ENCODE data around the gene FGF14.

The FGF14 gene

GRCh38 chr13:102361113-102361512 lies 40.7 kb downstream of the FGF14 start:
- no peak for DNase-seq

- no peak for DNase-seq
Observed at GRCh38 chr13:102359264-102359663, 42.6 kb downstream of the FGF14 start.

GRCh38 chr13:102355251-102355650 lies 46.6 kb downstream of the FGF14 start:
- no peak for DNase-seq

- DNase-seq, result no peak
Observed at GRCh38 chr13:102354011-102354410, 47.8 kb downstream of the FGF14 start.

GRCh38 chr13:102351521-102351920 lies 50.3 kb downstream of the FGF14 start:
- no peak for DNase-seq

- no peak for DNase-seq
Observed at GRCh38 chr13:102347490-102347889, 54.4 kb downstream of the FGF14 start.

GRCh38 chr13:102346769-102347168 lies 55.1 kb downstream of the FGF14 start:
- DNase-seq, result no peak

GRCh38 chr13:102344410-102344809 lies 57.4 kb downstream of the FGF14 start:
- no peak for DNase-seq

- peak; percentile 99 for DNase-seq
Observed at GRCh38 chr13:102333320-102334198, 68.3 kb downstream of the FGF14 start.

GRCh38 chr13:102328909-102329308 lies 72.9 kb downstream of the FGF14 start:
- DNase-seq, result no peak

- DNase-seq, result no peak
Observed at GRCh38 chr13:102327119-102327617, 74.7 kb downstream of the FGF14 start.

GRCh38 chr13:102326381-102327118 lies 75.3 kb downstream of the FGF14 start:
- DNase-seq, result no peak

GRCh38 chr13:102325321-102325720 lies 76.5 kb downstream of the FGF14 start:
- no peak for DNase-seq

GRCh38 chr13:102323505-102323904 lies 78.3 kb downstream of the FGF14 start:
- DNase-seq, result no peak

- DNase-seq, result no peak
Observed at GRCh38 chr13:102323012-102323411, 78.8 kb downstream of the FGF14 start.

GRCh38 chr13:102322211-102322610 lies 79.6 kb downstream of the FGF14 start:
- DNase-seq, result no peak

GRCh38 chr13:102318233-102318632 lies 83.6 kb downstream of the FGF14 start:
- no peak for DNase-seq

- no peak for DNase-seq
Observed at GRCh38 chr13:102317593-102317992, 84.3 kb downstream of the FGF14 start.

GRCh38 chr13:102316732-102317131 lies 85.1 kb downstream of the FGF14 start:
- no peak for DNase-seq

GRCh38 chr13:102312841-102313240 lies 89.0 kb downstream of the FGF14 start:
- no peak for DNase-seq

GRCh38 chr13:102311901-102312300 lies 89.9 kb downstream of the FGF14 start:
- DNase-seq, result no peak

- DNase-seq, result no peak
Observed at GRCh38 chr13:102311419-102311796, 90.4 kb downstream of the FGF14 start.

- DNase-seq, result no peak
Observed at GRCh38 chr13:102310691-102311418, 91.0 kb downstream of the FGF14 start.
